Activated B cell treated with CpG ODN at 0.5 μM for 24 hours (primary cell): Measurements from ENCODE around the gene GTF3C4. TPM values are rescaled to one million over a fixed set of nuclear protein-coding genes. Genes with fewer than 3 reads are reported as not detected.
A peak's percentile ranks its signal among the peaks of the same experiment; 100 is the strongest.

Source experiments
- ATAC-seq: fragments of 200-7000 bp; cut with Tn5 transposase; one replicate; pipeline ENCODE4 v1.10.0; 2021; ENCODE audit warnings: low read depth, mild to moderate bottlenecking, moderate library complexity
- CTCF ChIA-PET: fragments of 350-600 bp; sonication (Branson Sonifier 250); formaldehyde crosslinking; loops from one replicate; lab custom pipeline; 2021; ENCODE audit warnings: antibody characterized with exemption; lab: Charles Lee
- POLR2A ChIA-PET: fragments of 350-600 bp; sonication (Branson Sonifier 250); formaldehyde crosslinking; loops from one replicate; lab custom pipeline; 2021; ENCODE audit warnings: antibody characterized with exemption; lab: Charles Lee
- DNase-seq: peaks from one replicate; pipeline ENCODE4 v3.0.0; 2022
- H3K27ac Mint-ChIP-seq: one replicate; pipeline ENCODE4 v1.8.0; 2020; ENCODE audit warnings: mixed read lengths
- H3K27me3 Mint-ChIP-seq: one replicate; pipeline ENCODE4 v1.8.0; 2021; ENCODE audit warnings: mixed read lengths
- H3K36me3 Mint-ChIP-seq: one replicate; pipeline ENCODE4 v1.8.0; 2021; ENCODE audit warnings: low read depth, mixed read lengths
- H3K4me1 Mint-ChIP-seq: one replicate; pipeline ENCODE4 v1.8.0; 2021; ENCODE audit warnings: mixed read lengths
- H3K4me3 Mint-ChIP-seq: one replicate; pipeline ENCODE4 v1.8.0; 2020; ENCODE audit warnings: mild to moderate bottlenecking, mixed read lengths
- H3K9me3 Mint-ChIP-seq: one replicate; pipeline ENCODE4 v1.8.0; 2020; ENCODE audit warnings: mixed read lengths
- intact Hi-C: fragments of 100-400 bp; cut with micrococcal nuclease; formaldehyde crosslinking; loops from one replicate; pipeline ENCODE4 v1.15.1; 2024
- total RNA-seq: library from RNA; stranded (reverse); gene quantifications from 2 replicates; pipeline ENCODE4 v1.2.3, GENCODE V29; 2022
- TF ChIP-seq, protein P1 (sequence below): fragments of 200-600 bp; IDR thresholded peaks from one replicate; pipeline ENCODE4 v1.8.0; 2022; ENCODE audit warnings: antibody characterized with exemption, mild to moderate bottlenecking

GTF3C4 gene
- total RNA-seq, 1 donor from 2014 or later: 16.1 TPM

- Mint-ChIP-seq H3K4me3 (no peak overlapping the region), H3K27me3 (no peaks in the 10 kb centered on the region), H3K4me1 (no peaks in the 10 kb centered on the region), H3K9me3 (no peaks in the 10 kb centered on the region), H3K36me3 (peaks cover 83% of the 10 kb centered on the region), H3K27ac (no peak overlapping the region)
- DNase-seq (no peak), ATAC-seq (no peak)
- CTCF ChIA-PET: no interaction called here
- POLR2A ChIA-PET: no interaction called here
- intact Hi-C loops: no loop called here
- TF ChIP-seq, protein P1, sequence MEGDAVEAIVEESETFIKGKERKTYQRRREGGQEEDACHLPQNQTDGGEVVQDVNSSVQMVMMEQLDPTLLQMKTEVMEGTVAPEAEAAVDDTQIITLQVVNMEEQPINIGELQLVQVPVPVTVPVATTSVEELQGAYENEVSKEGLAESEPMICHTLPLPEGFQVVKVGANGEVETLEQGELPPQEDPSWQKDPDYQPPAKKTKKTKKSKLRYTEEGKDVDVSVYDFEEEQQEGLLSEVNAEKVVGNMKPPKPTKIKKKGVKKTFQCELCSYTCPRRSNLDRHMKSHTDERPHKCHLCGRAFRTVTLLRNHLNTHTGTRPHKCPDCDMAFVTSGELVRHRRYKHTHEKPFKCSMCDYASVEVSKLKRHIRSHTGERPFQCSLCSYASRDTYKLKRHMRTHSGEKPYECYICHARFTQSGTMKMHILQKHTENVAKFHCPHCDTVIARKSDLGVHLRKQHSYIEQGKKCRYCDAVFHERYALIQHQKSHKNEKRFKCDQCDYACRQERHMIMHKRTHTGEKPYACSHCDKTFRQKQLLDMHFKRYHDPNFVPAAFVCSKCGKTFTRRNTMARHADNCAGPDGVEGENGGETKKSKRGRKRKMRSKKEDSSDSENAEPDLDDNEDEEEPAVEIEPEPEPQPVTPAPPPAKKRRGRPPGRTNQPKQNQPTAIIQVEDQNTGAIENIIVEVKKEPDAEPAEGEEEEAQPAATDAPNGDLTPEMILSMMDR: no peak
Observed at GRCh38 chr9:132683873-132684272, 13.6 kb downstream of the GTF3C4 start.

DNA sequence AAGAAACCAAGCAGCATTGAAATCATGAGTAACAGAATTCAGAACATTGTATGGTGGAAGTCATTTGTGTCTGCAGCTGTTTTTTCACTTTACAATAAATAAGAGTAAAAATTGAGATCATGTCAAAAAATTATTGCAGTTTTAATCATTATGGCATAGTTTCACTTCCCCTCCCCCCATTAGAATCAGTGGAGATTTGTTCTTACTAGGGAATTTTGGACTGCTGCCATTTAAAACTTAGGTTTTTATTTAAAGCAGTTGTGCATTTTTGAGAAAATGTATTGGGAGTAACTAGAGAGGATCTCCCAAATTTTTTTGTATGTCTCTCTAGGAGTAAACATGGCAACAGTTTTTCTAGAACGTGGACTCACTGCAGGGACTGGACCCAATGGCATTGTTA is 20.4 kb downstream of the GTF3C4 start:
- POLR2A ChIA-PET: no interaction called here
- peaks cover 66% of the 10 kb centered on the region for H3K36me3 Mint-ChIP-seq
- no peaks in the 10 kb centered on the region for H3K9me3 Mint-ChIP-seq
- intact Hi-C loops: no loop called here
- no peaks in the 10 kb centered on the region for H3K27me3 Mint-ChIP-seq
- no peak for ATAC-seq
- no peak for DNase-seq
- no peaks in the 10 kb centered on the region for H3K4me1 Mint-ChIP-seq
- TF ChIP-seq, protein P1: no peak
- CTCF ChIA-PET: no interaction called here
- no peak overlapping the region for H3K4me3 Mint-ChIP-seq
- H3K27ac Mint-ChIP-seq: no peak overlapping the region

- no peak overlapping the region for H3K4me3 Mint-ChIP-seq
- H3K27ac Mint-ChIP-seq: no peak overlapping the region
- no peak for DNase-seq
- TF ChIP-seq, protein P1: no peak
- intact Hi-C loops: loop anchor here (1.0 kb wide), 1 partner anchor 106 kb away; no protein-coding TSS in a partner anchor
- H3K36me3 Mint-ChIP-seq: peaks cover 34% of the 10 kb centered on the region
- H3K27me3 Mint-ChIP-seq: peaks cover 3% of the 10 kb centered on the region
- ChIA-PET CTCF (interaction anchor here (0.9 kb wide), 1 partner anchor 105 kb away, joined by 3 read pairs; no protein-coding TSS in a partner anchor), POLR2A (interaction anchor here (0.6 kb wide), 1 partner anchor 289 kb away, joined by 3 read pairs; no protein-coding TSS in a partner anchor)
- peaks cover 23% of the 10 kb centered on the region for H3K9me3 Mint-ChIP-seq
- ATAC-seq: peak; percentile 40
- H3K4me1 Mint-ChIP-seq: no peaks in the 10 kb centered on the region
Observed at GRCh38 chr9:132694144-132694543, 23.9 kb downstream of the GTF3C4 start.

DNA sequence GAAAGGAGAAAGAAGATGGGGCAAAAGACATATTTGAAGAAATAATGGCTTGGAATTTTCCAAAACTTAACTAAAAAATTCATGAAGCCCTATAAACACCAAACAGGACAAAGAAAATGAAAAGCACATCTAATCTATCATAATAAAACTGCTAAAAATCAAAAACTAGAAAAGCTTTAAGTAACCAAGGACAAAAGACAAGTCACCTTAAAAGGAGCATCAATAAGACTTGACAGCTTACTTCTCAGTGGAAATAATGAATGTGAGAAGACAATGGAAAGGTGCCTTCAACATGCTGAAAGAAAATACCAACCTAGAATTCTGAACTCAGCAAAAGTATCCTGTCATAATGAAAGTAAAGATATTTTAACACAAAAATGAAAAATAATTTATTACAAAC is 27.0 kb downstream of the GTF3C4 start:
- intact Hi-C loops: no loop called here

DNA sequence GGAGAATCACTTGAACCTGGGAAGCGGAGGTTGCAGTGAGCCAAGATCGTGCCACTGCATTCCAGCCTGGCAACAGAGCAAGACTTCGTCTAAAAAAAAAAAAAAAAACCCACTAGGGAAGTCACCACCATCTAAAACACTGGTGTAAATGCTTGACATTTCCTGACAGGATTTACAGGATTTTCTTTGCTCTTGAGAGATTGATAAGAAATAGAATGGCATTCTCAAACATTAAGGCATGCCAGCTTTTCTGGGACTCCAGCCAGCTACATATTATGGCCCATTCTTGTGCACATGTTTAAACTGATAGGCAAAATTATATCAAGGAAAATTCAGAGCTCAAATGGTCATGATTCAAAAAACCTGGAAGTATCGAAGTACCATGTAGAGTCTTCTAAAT is 28.7 kb downstream of the GTF3C4 start:
- CTCF ChIA-PET: no interaction called here
- no peak for DNase-seq
- Mint-ChIP-seq H3K4me1 (no peaks in the 10 kb centered on the region), H3K36me3 (peaks cover 2% of the 10 kb centered on the region), H3K27ac (no peak overlapping the region), H3K27me3 (peaks cover 6% of the 10 kb centered on the region), H3K9me3 (peaks cover 23% of the 10 kb centered on the region), H3K4me3 (no peak overlapping the region)
- POLR2A ChIA-PET: no interaction called here
- ATAC-seq: no peak
- intact Hi-C loops: no loop called here
- TF ChIP-seq, protein P1: no peak

More for the DNA sequence above, 27.0 kb downstream of the GTF3C4 start:
- POLR2A ChIA-PET: no interaction called here
- Mint-ChIP-seq H3K27me3 (peaks cover 3% of the 10 kb centered on the region), H3K4me1 (no peaks in the 10 kb centered on the region), H3K9me3 (peaks cover 23% of the 10 kb centered on the region), H3K4me3 (no peak overlapping the region), H3K27ac (no peak overlapping the region), H3K36me3 (peaks cover 6% of the 10 kb centered on the region)
- CTCF ChIA-PET: no interaction called here
- DNase-seq (no peak), ATAC-seq (no peak)
- TF ChIP-seq, protein P1: no peak
